HuH-7 (cell line): ENCODE data around the gene PARM1.

Experiments used
- DNase-seq: peaks from one replicate; pipeline ENCODE4 v3.0.0; 2011; ENCODE audit warnings: low spot score

Gene PARM1

DNA sequence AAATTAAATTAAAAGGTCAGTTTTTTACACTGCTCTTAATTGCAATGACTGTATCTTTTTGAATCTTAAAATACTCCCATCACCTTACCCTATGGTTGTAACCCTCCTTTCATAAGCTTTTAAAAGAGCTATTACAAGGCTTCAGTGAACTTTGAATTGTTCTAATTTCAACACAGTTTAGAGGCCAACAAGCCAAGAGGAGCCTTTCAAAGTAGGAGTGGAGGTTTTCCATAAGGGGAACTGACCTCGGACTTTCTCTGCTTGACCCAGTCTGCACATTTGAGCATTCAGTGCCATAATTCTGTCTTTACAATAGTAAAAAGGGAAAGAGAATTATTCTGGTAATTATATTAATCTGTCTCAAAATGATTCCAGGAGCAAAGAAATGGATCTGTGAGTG is 98.9 kb downstream of the PARM1 start:
- peak; percentile 27 for DNase-seq

- no peak for DNase-seq
Observed at GRCh38 chr4:75034523-75034922, 101.6 kb downstream of the PARM1 start.

- DNase-seq: no peak
Observed at GRCh38 chr4:75035321-75035720, 102.4 kb downstream of the PARM1 start.

GRCh38 chr4:75036046-75036830 is 103.3 kb downstream of the PARM1 start:
- no peak for DNase-seq

DNA sequence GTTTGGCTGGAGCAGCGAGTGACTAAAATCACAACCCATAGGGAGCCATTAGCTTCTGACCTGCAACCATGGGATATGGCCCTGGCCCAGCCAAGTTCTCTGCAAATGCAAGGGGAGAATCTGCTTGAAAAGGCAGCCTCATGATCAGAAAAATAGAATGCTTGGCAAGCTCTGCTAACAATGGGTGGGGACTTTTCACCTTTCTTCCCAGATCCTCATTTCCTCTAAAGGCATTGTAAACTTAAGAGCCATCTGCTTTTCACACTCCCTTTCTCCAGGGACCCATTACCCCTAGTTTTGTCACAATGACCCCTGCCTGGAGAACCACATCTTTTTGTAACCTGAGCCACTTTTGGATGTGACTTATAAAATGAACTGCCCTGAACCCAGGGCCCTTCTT is 104.3 kb downstream of the PARM1 start:
- DNase-seq: no peak

DNA sequence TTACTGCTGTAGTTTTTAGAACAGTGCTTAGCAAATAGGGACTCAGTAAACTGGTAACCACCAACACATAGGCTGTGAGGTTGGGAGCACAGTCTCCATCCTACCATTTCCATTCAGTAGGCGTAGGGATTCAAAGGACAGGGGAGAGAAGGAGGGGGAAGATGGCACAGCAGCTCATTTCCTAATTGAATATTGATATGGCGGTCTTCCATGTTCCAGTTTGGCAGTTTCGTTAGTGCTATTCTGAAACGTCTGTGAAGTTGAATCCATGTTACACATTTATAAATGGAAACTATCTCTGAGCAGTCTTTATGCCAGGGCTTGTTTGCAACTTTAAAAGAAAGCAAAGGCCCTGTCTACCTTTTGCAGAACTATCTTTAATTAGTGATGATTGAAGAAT is 105.5 kb downstream of the PARM1 start:
- DNase-seq: no peak

DNA sequence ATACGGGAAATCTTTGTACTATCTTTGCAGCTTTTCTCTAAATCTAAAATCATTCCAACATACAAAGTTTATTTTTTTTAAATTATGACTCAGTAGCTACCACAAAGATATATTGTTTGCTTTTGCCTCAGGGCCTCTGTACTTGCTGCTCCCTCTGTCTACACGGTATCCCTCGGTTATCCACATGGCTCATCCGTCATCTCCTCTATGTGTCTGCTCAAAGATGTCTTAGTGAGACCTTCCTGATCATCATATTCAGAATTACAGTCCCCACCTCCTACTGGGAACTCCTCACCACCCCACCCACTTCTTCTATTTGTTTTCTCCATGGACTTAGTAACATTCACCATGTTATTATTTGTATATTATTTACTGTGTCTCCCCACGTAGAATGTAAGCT is 107.8 kb downstream of the PARM1 start:
- DNase-seq: no peak

DNA sequence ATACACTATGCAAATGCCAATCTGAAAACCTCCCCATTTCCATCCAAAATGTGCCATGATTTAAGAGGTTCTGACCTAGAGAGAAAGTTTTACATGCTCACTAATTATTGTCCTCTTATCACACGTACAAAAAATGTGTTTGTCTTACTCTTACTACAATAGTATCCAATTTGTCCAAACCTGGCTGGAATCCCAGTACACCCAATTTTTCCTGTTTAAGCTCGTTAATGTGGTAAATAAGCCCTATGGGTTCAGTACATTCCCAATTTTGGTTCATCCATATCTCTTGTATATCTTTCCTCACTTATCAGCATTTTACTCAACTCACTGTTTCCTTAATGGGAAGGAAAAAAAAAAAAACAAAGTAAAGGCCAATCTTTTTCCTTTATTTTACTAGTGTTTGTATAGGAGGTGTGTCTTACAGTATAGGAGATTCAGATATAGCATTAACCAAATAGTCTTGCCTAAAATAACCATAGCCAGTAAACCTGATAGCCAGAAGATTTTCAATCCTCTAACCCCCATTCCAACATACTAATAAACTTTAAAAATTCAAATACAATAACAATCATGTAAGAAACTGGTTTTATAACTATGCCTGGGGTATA is 109.8 kb downstream of the PARM1 start:
- DNase-seq: no peak

DNA sequence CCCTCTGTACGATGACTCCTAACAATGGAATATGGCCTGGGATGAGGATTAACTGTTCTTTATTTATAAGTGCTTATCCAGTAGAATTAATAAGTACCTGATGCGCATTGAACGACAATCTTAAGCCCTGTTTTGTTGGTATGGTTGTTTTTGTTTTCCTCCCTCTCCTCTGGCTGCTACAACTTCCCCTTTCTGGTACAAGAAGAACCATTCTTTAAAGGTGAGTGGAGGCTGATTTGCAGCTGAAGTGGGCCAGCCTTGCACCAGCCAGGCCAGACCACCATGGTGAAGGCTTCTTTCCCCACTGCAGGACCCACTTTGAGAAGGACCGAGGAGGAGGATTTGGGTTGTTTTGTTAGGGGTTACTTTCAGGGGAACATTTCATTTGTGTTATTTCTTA is 113.3 kb downstream of the PARM1 start:
- no peak for DNase-seq

DNA sequence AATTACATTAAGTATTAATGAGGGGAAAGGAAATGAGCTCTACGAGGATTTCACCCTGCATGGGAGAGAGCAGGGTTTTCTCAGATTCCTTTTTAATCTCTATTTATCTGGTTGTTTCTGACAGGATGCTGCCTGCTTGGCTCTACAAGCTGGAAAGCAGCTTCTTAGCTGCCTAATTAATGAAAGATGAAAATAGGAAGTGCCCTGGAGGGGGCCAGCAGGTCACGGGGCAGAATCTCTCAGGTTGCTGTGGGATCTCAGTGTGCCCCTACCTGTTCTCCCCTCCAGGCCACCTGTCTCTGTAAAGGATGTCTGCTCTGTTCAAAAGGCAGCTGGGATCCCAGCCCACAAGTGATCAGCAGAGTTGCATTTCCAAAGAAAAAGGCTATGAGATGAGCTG is 113.7 kb downstream of the PARM1 start:
- DNase-seq: no peak

GRCh38 chr4:75048208-75048879 is 115.4 kb downstream of the PARM1 start:
- DNase-seq: peak; percentile 34

DNA sequence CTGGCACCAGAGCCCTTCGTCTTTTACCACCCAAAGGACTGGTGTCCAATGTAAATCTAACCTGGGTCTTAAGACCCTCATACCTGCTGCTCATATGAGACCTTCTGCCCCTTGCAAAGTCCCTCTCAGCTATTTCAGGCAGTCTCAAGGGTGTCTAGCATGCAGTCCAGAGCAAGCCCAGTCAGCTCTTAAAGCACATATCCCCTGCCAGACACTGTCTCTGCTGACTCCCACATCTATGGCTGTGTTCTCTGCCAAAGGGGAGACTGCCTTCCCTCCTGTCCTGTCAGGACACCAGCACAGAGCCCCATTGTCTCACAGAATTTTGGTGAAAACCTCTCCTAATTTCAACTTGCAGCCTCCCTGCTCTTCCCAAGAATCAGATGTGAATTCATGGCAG is 118.5 kb downstream of the PARM1 start:
- DNase-seq: no peak

DNA sequence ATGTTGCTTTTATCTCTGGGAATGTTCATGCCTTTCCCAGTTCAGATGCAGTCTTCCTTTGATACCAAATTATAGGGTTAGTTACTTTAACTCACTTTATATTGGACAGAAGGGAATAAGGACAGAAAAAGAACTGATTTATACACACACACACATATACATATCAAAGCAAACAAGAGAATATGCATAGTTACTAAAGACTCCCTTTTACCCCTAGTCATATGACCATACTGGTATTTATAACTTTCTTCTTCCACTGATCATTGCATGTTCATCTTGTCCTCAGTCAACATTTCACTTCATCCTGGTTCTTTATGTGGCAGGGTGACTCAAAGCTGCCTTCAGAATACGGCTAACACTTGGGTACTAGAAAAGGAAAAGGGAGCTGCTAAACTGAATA is 120.4 kb downstream of the PARM1 start:
- no peak for DNase-seq

GRCh38 chr4:75054078-75054477 is 121.2 kb downstream of the PARM1 start:
- DNase-seq: no peak

DNA sequence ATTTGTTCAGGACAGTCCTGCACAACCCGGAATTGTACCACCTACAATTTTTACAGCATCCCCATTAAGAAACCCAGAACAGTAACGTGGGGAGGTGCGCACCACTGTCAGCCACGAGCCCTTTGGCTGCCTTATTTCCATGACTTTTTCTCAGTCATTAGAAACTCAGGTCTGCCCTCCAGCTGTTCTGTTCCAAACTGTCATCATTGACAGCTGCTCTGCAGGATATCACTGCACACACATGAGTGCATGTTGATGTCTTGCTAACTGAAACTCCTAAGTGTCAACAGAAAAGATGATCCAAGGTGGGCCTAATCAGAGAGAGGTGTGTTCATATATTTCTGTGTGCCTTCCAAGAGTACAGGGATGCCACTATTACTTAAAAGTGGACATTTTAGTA is 123.4 kb downstream of the PARM1 start:
- no peak for DNase-seq

- DNase-seq: no peak
Observed at GRCh38 chr4:75057369-75057768, 124.5 kb downstream of the PARM1 start.

DNA sequence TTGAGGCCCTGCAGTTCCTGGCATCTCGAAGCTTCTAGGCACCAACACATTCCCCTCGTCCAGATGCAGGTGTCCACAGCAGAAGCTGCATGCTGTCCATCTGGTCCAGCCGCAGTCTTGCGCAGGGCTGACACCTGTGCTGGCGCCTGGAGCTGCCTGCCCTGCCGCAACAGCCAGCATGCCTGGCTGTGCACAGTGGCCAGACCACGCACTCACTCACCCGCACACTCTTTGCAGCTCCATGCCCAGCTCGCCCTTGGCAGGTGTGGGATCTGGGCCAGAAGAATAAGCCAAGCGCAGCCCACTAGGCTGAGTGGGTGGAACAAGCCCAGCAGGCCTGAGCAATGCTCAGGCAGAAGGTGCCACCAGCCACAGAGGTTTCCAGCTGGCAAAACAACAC is 125.6 kb downstream of the PARM1 start:
- no peak for DNase-seq

- no peak for DNase-seq
Observed at GRCh38 chr4:75063433-75063832, 130.5 kb downstream of the PARM1 start.

GRCh38 chr4:75065909-75066308 is 133.0 kb downstream of the PARM1 start:
- DNase-seq: no peak

DNA sequence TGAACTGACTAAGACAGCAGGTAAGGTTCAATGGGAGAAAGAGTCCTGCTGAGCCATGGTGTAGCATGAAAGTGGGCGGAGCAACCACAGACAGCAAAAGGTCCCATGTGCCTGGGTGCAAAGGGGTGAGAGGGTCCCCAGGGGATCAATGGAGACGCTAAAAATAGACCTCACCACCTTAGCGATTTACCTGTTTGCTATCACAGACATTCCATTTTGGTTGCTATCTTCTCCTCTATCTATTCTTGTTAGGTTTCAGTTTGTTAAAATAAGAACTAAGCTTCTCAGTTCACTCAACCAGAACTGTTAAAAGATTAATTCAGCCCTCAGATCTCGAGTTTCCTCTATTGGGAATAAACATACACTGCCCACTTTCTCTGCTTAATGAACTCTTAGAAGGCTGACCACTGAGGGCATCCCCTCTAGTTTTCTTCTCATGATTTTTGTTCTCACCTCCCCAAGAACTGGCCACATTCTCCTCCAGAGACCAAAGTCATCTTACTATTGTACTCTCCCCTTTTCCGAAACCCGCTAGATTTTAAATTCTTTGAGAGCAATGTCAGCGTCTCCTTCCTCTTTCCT is 136.7 kb downstream of the PARM1 start:
- DNase-seq: no peak

DNA sequence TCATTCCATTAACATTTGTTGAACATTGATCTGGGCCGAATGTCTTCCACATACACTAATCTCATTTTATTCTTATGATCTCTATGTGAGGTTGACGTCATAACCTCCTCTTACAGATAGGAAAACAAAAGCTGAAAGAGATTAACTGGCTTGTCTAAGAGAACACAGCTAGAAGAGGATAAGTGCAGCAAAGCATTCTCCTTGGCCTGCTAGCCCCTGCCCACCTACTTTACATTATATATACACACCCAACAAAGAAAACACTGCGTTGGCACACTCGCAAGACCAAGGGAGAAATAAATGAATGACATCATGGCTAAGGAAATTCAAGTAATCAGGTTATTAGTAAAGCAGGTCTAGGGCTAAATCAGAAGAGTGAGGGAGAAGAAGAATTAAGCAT is 138.4 kb downstream of the PARM1 start:
- no peak for DNase-seq

- no peak for DNase-seq
Observed at GRCh38 chr4:75080888-75081287, 148.0 kb downstream of the PARM1 start.

DNA sequence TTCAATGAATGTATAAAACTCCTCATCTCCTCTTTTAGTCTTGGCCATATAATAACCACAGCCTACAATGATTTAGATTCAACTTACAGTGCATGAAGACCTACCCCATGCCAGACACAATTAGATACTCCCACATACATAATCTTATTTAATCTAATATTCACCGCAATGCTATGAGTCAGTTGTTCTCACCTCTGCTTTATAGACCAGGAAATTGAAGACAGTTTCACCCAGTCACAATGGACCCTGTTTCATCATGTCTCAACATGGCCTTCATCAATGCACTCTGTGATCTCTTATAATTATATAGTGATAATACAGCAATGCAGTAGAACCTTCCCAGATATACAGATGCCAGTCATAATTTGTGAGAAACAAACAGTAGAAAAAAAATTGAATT is 148.6 kb downstream of the PARM1 start:
- no peak for DNase-seq
